SH-SY5Y (cell line): ENCODE data around the gene ZFHX2.

Experiments
- GATA2 ChIP-seq: IDR thresholded peaks from 2 replicates; pipeline ENCODE4 v1.6.1; 2011; ENCODE audit warnings: mild to moderate bottlenecking, low read depth, low read length
- GATA3 ChIP-seq: IDR thresholded peaks from 2 replicates; pipeline ENCODE4 v1.6.1; 2011; ENCODE audit warnings: low read depth, mild to moderate bottlenecking, low read length, moderate library complexity

DNA sequence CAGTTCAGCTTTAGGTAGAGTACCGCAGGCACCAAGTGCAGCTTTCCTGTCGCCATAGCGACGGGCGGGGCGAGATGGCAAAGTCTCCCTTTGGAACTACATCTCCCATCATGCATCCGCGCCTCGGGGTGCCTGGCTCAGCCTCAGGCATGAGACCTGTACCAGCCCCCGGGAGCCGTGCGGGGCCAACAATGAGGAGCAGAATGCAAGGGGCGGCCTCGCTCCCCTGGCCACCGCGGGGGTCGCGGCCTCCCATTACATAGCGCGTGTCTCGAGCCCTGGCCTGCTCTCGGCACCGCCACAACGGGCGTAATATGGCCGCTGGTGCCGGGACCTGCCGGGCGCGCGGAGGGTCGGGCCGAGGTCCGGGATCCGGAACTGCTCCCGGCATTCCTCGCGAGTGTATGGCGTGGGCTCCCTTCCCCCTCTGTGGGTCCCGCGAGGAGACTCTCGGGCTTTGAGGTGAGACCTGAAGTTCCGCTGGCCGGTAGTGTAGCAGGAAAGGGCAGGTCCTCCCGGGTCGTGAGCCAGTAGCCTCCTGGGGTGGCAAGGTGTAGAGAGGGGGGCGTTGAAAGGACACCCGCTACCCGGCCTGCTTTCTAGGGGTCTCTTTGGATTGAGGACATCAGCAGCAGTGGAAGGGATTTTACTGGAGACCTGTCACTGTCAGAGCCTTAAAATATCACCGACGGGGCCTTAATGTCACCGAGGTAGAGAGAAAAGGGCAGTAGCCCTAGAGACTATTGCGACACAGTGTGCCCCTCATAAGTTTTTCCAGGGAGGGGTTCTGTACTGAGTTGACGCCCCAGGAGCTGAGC is 4.5 kb upstream of the ZFHX2 start, which contains the start of gene THTPA:
- TF ChIP-seq GATA2 (no peak; the same call in 1 of the 2 replicates), GATA3 (no peak)
